Chondrocyte (in vitro differentiated cells): ENCODE measurements around the gene JPT1. TPM values are rescaled to one million over a fixed set of nuclear protein-coding genes. Genes with fewer than 3 reads are reported as not detected.

ENCODE experiments used
- DNase-seq: peaks from one replicate; pipeline ENCODE4 v3.0.0; 2021; ENCODE audit warnings: mixed read lengths, low spot score
- H3K27ac Mint-ChIP-seq: one replicate; pipeline ENCODE4 v1.8.0; 2021; ENCODE audit warnings: mild to moderate bottlenecking, moderate library complexity, mixed read lengths; ENCODE audit not compliant: unreplicated experiment
- H3K27me3 Mint-ChIP-seq: 2 replicates; pipeline ENCODE4 v1.8.0; 2021; ENCODE audit warnings: low read depth, mixed read lengths
- H3K36me3 Mint-ChIP-seq: 2 replicates; pipeline ENCODE4 v1.8.0; 2021; ENCODE audit warnings: low read depth, mixed read lengths
- H3K4me1 Mint-ChIP-seq: 2 replicates; pipeline ENCODE4 v1.8.0; 2021; ENCODE audit warnings: low read depth, mild to moderate bottlenecking, mixed read lengths
- H3K4me3 Mint-ChIP-seq: one replicate; pipeline ENCODE4 v1.8.0; 2021; ENCODE audit warnings: mild to moderate bottlenecking, moderate library complexity, mixed read lengths; ENCODE audit not compliant: unreplicated experiment
- H3K9me3 Mint-ChIP-seq: 2 replicates; pipeline ENCODE4 v1.8.0; 2021; ENCODE audit warnings: low read depth, mixed read lengths
- total RNA-seq: library from RNA; stranded (reverse); gene quantifications from 3 replicates; pipeline ENCODE4 v1.2.1, GENCODE V29; 2021
- TF ChIP-seq, protein P1 (sequence below): fragments of 200-600 bp; sonication (generic); IDR thresholded peaks from 2 replicates; pipeline ENCODE4 v1.5.0; 2021; ENCODE audit warnings: antibody characterized with exemption, mild to moderate bottlenecking, moderate library complexity

JPT1 gene
- total RNA-seq, 1 donor from 2014 or later = 90.4 TPM

DNA sequence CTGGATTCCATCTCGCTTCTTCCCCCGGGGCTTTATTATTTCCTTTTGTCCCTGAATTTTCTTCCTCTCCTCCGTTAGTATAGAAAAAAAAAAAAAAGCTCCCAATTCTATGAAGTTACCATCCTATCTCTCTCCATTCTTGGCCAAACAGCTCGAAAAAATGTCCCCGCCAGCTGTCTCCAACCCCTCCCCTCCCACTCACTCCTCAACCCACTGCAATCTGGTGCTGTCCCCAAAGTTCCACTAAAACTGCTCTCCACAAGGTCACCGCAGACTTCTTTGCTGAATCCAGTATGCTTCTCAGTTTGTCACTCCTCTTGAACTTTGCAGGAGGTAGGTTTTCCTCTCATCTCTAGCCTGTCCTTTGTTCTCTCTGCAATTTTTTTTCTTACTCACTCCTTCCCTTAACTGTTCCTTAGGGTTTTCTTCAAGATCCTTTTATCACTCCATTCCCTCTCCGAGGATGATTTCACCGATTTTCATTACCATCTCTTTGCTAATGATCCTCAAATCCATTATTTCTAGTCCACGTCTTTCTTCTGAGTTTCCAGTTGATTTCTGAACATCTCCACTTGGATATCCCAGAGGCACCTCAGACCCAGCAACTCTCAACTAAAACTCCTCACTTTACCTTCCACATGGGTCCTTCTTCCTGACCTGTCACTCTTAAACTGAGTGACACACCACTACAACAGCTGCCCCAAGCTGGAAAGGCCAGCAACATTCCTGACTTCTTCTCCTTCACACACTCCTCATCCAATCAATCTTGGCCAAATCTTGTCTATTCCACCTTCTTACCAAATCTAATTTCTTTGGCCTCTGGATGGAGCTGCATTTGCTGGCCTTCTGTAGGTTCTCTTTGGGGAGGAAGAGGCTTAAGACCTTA, 29.9 kb upstream of the JPT1 start:
- Mint-ChIP-seq H3K36me3 (no peaks in the 10 kb centered on the region), H3K9me3 (no peaks in the 10 kb centered on the region), H3K27ac (peak overlapping the region; percentile 98), H3K4me3 (peak overlapping the region; percentile 73), H3K27me3 (no peaks in the 10 kb centered on the region), H3K4me1 (peaks cover 38% of the 10 kb centered on the region)
- TF ChIP-seq, protein P1, sequence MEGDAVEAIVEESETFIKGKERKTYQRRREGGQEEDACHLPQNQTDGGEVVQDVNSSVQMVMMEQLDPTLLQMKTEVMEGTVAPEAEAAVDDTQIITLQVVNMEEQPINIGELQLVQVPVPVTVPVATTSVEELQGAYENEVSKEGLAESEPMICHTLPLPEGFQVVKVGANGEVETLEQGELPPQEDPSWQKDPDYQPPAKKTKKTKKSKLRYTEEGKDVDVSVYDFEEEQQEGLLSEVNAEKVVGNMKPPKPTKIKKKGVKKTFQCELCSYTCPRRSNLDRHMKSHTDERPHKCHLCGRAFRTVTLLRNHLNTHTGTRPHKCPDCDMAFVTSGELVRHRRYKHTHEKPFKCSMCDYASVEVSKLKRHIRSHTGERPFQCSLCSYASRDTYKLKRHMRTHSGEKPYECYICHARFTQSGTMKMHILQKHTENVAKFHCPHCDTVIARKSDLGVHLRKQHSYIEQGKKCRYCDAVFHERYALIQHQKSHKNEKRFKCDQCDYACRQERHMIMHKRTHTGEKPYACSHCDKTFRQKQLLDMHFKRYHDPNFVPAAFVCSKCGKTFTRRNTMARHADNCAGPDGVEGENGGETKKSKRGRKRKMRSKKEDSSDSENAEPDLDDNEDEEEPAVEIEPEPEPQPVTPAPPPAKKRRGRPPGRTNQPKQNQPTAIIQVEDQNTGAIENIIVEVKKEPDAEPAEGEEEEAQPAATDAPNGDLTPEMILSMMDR = no peak
- DNase-seq = no peak

DNA sequence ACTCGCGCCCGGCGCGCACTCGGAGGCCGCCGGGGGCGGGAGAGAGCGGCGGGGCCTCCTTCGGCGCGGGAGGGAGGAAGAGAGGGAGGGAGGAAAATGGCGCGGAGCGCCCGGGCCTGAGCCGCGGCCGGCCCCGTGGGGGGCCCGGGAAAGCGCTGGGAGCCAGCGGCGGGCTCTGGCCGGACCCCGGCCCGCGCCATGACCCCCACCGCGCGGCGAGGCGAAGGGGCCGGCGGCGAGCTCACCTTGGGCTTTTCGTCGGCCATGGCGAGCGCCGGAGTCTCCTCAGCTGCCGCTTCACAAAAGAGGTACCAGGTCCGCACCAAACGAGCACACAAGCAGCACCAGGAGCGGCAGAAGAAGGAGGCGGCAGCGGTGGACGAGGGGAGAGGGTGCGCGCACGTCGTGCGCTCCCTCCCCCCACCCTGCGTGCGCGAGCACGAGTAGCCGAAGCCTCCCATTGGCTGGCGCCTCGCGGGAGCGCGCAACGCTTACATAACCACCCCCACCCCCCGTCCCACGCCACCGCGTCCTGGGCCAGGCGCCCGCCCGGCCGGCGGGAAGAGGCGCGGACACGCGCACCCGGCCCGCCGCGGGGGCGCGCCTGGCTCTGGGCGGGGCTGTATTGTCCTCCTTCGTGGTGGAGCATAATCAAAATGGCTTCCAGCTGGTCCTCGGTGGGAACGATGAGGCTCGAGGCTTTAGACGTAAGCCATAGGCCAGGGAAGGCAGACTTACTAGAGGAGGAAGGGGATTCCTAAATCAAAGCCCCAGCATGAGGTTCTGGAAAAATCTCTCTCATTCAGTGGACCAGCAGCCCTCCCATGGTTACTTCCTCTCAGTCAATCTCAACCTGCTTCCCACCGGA, 28.5 kb upstream of the JPT1 start, which contains the start of gene SUMO2:
Gene SUMO2, minus strand, starts transcription at position 391 of the 868 bp plus-strand sequence. Its CDS starts 125 bp downstream, at position 266.
- Mint-ChIP-seq H3K27ac (peak within 1 kb of the TSS; percentile 98), H3K36me3 (peaks cover 2% of the 10 kb centered on the region), H3K9me3 (no peaks in the 10 kb centered on the region), H3K4me3 (peak within 1 kb of the TSS; percentile 77), H3K27me3 (no peaks in the 10 kb centered on the region), H3K4me1 (peaks cover 36% of the 10 kb centered on the region)
- TF ChIP-seq, protein P1 = peak; percentile 57
- DNase-seq = peak; percentile 96

GRCh38 chr17:75182319-75182568, 27.9 kb upstream of the JPT1 start:
- no peaks in the 10 kb centered on the region for H3K27me3 Mint-ChIP-seq
- H3K9me3 Mint-ChIP-seq = no peaks in the 10 kb centered on the region
- TF ChIP-seq, protein P1 = no peak
- peak overlapping the region; percentile 74 for H3K27ac Mint-ChIP-seq
- H3K4me1 Mint-ChIP-seq = peaks cover 36% of the 10 kb centered on the region
- peak overlapping the region; percentile 77 for H3K4me3 Mint-ChIP-seq
- DNase-seq = peak; percentile 90
- H3K36me3 Mint-ChIP-seq = peaks cover 2% of the 10 kb centered on the region

- H3K27ac Mint-ChIP-seq = peak overlapping the region; percentile 74
- no peak for DNase-seq
- peak overlapping the region; percentile 77 for H3K4me3 Mint-ChIP-seq
- H3K4me1 Mint-ChIP-seq = peaks cover 36% of the 10 kb centered on the region
- TF ChIP-seq, protein P1 = no peak
- H3K27me3 Mint-ChIP-seq = no peaks in the 10 kb centered on the region
- H3K36me3 Mint-ChIP-seq = peaks cover 4% of the 10 kb centered on the region
- H3K9me3 Mint-ChIP-seq = no peaks in the 10 kb centered on the region
Observed at GRCh38 chr17:75181608-75182318, 27.5 kb upstream of the JPT1 start.

DNA sequence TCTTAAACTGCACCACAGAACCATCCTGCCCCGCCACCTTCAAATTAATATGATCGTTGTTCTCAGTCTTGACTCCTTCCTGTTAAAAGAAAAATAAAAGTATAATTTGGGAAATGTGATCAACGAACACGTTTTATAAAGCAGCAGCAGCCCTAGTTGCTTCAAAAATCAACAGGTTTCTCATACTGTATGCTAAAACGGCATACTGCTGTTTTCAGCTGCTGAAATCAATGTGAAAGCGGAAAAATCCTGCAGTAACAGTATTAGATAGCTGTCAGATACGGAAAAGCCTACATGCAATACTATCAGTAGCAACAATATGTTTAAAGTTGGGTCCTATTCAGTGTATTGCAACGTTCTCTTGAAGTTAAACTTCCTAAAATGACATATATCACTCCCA, 26.8 kb upstream of the JPT1 start:
- Mint-ChIP-seq H3K9me3 (no peaks in the 10 kb centered on the region), H3K36me3 (peaks cover 7% of the 10 kb centered on the region), H3K27ac (peak overlapping the region; percentile 74), H3K27me3 (no peaks in the 10 kb centered on the region), H3K4me3 (peak overlapping the region; percentile 77), H3K4me1 (peaks cover 36% of the 10 kb centered on the region)
- TF ChIP-seq, protein P1 = no peak
- DNase-seq = no peak
